ENCODE results near the gene ZNF212. TPM values are rescaled to one million over a fixed set of nuclear protein-coding genes. Genes with fewer than 3 reads are reported as not detected.

The ZNF212 gene
- total and polyA plus RNA-seq, 9 of the 15 experiments (the other 6 are each of a cell fraction or from before 2014, with no cell fraction given) = 1.8 to 21.4 (median 7.2) TPM

DNA sequence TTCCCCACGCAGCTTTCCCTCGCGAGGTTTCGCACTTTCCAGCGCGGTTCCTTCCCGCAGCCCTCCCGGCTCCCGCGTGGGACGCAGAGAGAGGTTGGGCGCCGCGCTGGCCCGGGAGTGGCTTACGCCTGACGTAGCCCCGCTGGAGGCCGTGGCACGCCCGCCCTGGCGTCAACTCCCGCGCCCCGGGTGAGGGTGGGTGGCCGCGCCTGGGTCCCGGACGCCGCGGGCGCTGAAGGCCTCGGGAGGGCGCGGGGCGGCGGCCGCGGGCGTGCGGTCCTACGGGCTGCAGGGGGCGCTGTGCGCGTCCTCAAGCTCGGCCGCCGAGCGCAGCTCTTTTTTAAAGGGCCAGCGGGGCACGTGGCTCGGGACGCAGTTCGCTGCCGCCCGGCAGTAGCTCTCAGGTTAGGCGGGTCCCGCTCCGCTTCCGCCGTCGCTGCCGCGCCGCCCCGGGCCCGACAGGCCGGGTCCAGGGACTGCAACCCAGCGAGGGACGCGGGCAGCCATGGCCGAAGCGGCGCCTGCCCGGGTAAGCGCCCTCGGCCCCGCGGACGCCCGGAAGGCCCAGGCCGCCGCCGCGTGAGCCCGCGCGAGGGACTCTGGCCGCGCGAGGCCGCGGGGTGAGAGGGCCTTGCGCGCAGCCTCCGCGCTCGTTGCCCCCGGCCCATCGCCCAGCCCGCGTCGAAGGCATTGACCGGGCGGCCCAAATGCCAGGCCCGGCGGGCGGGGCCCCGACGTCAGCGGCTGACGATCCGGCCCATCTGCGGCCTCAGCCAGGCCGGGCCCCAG lies 22.6 kb downstream of the ZNF212 start, which contains the start of gene ZNF783 (continued):
- TF ChIP-seq, protein P1, sequence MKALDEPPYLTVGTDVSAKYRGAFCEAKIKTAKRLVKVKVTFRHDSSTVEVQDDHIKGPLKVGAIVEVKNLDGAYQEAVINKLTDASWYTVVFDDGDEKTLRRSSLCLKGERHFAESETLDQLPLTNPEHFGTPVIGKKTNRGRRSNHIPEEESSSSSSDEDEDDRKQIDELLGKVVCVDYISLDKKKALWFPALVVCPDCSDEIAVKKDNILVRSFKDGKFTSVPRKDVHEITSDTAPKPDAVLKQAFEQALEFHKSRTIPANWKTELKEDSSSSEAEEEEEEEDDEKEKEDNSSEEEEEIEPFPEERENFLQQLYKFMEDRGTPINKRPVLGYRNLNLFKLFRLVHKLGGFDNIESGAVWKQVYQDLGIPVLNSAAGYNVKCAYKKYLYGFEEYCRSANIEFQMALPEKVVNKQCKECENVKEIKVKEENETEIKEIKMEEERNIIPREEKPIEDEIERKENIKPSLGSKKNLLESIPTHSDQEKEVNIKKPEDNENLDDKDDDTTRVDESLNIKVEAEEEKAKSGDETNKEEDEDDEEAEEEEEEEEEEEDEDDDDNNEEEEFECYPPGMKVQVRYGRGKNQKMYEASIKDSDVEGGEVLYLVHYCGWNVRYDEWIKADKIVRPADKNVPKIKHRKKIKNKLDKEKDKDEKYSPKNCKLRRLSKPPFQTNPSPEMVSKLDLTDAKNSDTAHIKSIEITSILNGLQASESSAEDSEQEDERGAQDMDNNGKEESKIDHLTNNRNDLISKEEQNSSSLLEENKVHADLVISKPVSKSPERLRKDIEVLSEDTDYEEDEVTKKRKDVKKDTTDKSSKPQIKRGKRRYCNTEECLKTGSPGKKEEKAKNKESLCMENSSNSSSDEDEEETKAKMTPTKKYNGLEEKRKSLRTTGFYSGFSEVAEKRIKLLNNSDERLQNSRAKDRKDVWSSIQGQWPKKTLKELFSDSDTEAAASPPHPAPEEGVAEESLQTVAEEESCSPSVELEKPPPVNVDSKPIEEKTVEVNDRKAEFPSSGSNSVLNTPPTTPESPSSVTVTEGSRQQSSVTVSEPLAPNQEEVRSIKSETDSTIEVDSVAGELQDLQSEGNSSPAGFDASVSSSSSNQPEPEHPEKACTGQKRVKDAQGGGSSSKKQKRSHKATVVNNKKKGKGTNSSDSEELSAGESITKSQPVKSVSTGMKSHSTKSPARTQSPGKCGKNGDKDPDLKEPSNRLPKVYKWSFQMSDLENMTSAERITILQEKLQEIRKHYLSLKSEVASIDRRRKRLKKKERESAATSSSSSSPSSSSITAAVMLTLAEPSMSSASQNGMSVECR (CRISPR knock-in tag; IDR thresholded peaks at IDR 0.05) = peak; percentile 95

GRCh38 chr7:149266451-149266850 lies 27.0 kb downstream of the ZNF212 start:
- Histone ChIP-seq H3K4me1 (replicated peaks in 1 of 2; ENCODE audit: control insufficient read depth in 2 of 2, insufficient read depth in 2 of 2, low read length in 2 of 2) (peaks cover under 1 to 19% of the 10 kb centered on the region in 2 experiments; a peak in 2 of 5 replicates), H2AFZ (ENCODE audit: low read depth, low read length) (no peak overlapping the region), H3K4me3 (no peak overlapping the region), H3K79me2 (ENCODE audit: control insufficient read depth, insufficient read depth, low read length) (peaks cover 6% of the 10 kb centered on the region; the same call in 1 of the 3 replicates), H3K9me1 (ENCODE audit: control insufficient read depth, insufficient read depth, low read length) (no peaks in the 10 kb centered on the region), H3K36me3 (ENCODE audit: control insufficient read depth, insufficient read depth, low read length) (peaks cover 15% of the 10 kb centered on the region; the same call in 2 of the 3 replicates), H3K27ac (ENCODE audit: extremely low read depth, low read depth, low read length) (no peak overlapping the region), H3K9ac (ENCODE audit: insufficient read depth in 1 of 2, low read depth in 2 of 2, low read length in 2 of 2) (no peak overlapping the region), H3K4me2 (ENCODE audit: insufficient read depth, low read length) (no peak overlapping the region), H3K9me3 (replicated peaks; ENCODE audit: control insufficient read depth, insufficient read depth, low read depth, low read length) (no peaks in the 10 kb centered on the region), H3K27me3 (ENCODE audit: control insufficient read depth in 2 of 2, insufficient read depth in 2 of 2, low read length in 2 of 2) (peaks cover 9 to 37% of the 10 kb centered on the region in 2 experiments; a peak in 4 of 5 replicates), H4K20me1 (replicated peaks; ENCODE audit: control insufficient read depth, insufficient read depth, low read length) (no peaks in the 10 kb centered on the region)
- no peak for ATAC-seq
- CTCF ChIA-PET (ENCODE audit: low intra/inter-chr PET ratio) = no interaction called here
- intact Hi-C loops (cut with micrococcal nuclease) = no loop called here
- POLR2A ChIA-PET = interaction anchor here (0.6 kb wide), 1 partner anchor 14 kb away, joined by 3 read pairs; no protein-coding TSS in a partner anchor
- 33% methylated on average over 18 of the region's 21 CpGs for WGBS (ENCODE audit: insufficient coverage, low coverage, missing lambda C conversion rate)
- BruUV-seq (replicated peaks) = no TSS peak
- in situ Hi-C loops (cut with MboI) = no loop called here
- TF ChIP-seq ZBTB11 (CRISPR knock-in tag; IDR thresholded peaks at IDR 0.05) = no peak
- TF ChIP-seq ZFX (CRISPR knock-in tag; IDR thresholded peaks at IDR 0.05) = no peak
- TF ChIP-seq POLR2G (IDR thresholded peaks at IDR 0.05; ENCODE audit: low read depth, low read length) = 0 out of 2 replicates have a peak, but pooled peaks have one; percentile 35
- TF ChIP-seq KHSRP (IDR thresholded peaks at IDR 0.05) = no peak
- no peak for DNase-seq (ENCODE audit: extremely low read depth in 1 of 4, low spot score in 3 of 4)
- no peak for FAIRE-seq

All from K562 (cell line).